Body of pancreas (tissue), 4 donors: ENCODE data around the gene ZNF432. TPM values are rescaled to one million over a fixed set of nuclear protein-coding genes. Genes with fewer than 3 reads are reported as not detected.
A peak's percentile ranks its signal among the peaks of the same experiment; 100 is the strongest.
"Not testable (repeated sequence)": the region's sequence is repeated elsewhere in the genome, so short reads cannot be mapped to it uniquely, and the experiment has no call there.

Experiments
- ATAC-seq: fragments of 150-250 bp; one replicate; pipeline ENCODE4 v1.9.1; 2016
- DNase-seq, 4 donors: peaks; one replicate each; pipeline ENCODE4 v3.0.0-alpha.2; 2019
- H3K27ac ChIP-seq, 4 donors: fragments of 200-600 bp; sonication (generic); 1 replicate in 3 of 4; 2 replicates in 1 of 4; pipeline versions ENCODE4 v1.5.1 to v1.6.1; 2016 to 2019; ENCODE audit warnings: mild to moderate bottlenecking in 1 of 4, mixed read lengths in 1 of 4, moderate library complexity in 1 of 4
- H3K27me3 ChIP-seq, 2 donors: fragments of 200-600 bp; sonication (generic); one replicate each; pipeline ENCODE4 v1.6.0; 2016; ENCODE audit warnings: mild to moderate bottlenecking in 1 of 2
- H3K36me3 ChIP-seq, 2 donors: fragments of 200-600 bp; sonication (generic); replicated peaks in 1 of 2; 2 replicates each; pipeline ENCODE4 v1.5.1; 2016; ENCODE audit warnings: low read depth in 2 of 2; ENCODE audit not compliant: insufficient read depth in 1 of 2
- H3K4me1 ChIP-seq: fragments of 200-600 bp; sonication (generic); one replicate; pipeline ENCODE4 v1.6.0; 2016
- H3K4me3 ChIP-seq, 2 donors: fragments of 200-600 bp; sonication (generic); 1 replicate in 1 of 2; 2 replicates in 1 of 2; pipeline ENCODE4 v1.5.1; 2016 to 2019
- H3K9me3 ChIP-seq, 3 donors: fragments of 200-600 bp; sonication (generic); 1 replicate in 2 of 3; 2 replicates in 1 of 3; pipeline ENCODE4 v1.5.1; 2016
- POLR2A ChIP-seq, 3 donors: fragments of 450-650 bp; IDR thresholded peaks; one replicate each; pipeline ENCODE4 v1.6.1; 2016; ENCODE audit warnings: antibody characterized with exemption in 3 of 3, mild to moderate bottlenecking in 2 of 3
- WGBS, 2 donors: methylation state at CpG; one replicate each; pipeline ENCODE4 v1.1.5; 2017; 5-methylcytosine and 5-hydroxymethylcytosine counted together
- intact Hi-C: fragments of 100-400 bp; cut with DNase I; formaldehyde crosslinking; loops from one replicate; pipeline ENCODE4 v1.15.1; 2023
- total RNA-seq, 2 donors: library from RNA; depleted of rRNA; stranded (reverse); fragments of >200 nt; gene quantifications; one replicate each; pipeline ENCODE4 v1.1.0, GENCODE V29; 2016
- TF ChIP-seq, protein P1 (sequence below), 7 experiments: fragments of 450-650 bp in 4 of 7; fragments of 200-600 bp in 3 of 7; sonication (generic) in 3 of 7; IDR thresholded peaks; one replicate each; pipeline ENCODE4 v1.5.1; 2016 to 2019; ENCODE audit warnings: antibody characterized with exemption in 7 of 7

ZNF432 gene
- total RNA-seq, result 10 to 100 TPM; 10.9 to 29.3 TPM

DNA sequence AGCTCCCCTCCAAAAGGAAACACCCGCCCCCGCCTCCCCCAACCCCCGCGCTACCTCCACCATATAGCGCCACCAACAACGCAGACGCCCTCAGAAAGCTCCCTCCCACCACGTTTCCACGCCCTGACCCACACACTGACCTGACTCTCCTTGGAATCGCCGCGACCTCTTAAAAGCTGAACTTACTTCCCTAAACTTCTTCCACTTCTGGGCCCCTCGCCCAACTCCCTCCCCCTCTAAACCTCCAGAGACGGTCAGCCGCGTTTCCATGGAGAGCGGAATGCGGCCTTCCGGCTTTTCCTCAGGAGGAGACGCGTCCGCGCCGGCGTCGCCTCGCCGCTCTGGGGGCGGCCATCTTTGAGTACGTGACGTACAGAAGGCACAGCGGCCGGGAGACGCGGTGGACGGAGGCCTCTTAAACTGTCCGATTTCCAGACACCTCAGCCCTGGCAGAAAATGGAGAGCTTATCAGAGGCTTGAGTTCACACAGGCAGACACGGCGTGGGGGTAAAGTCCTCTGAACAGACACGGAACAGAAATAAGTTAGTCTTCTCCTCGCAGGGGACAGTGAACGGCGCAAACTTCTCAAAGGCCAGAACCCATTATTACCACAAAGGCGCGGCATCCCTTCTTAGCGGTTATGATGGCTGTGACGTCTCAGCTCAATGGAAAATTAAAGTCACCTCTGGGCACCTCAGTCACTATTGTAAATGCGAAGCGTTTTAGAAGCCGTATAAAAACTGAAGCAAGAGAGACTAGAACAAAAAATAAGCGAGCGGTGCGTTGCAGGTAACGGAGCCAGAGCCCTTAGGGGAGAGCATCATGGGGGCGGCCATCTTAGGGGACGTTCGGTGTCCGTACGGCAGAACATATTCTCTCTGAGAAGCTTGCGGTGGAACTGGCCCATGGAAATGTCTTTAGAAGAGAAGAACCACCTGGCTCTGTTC lies at the start of gene ZNF432:
Gene ZNF432, minus strand, starts transcription at position 284 of the 947 bp plus-strand sequence. CDS start 1,970 bp downstream, outside the sequence.
- no peaks in the 10 kb centered on the region for H3K4me1 ChIP-seq
- ATAC-seq (peak; percentile 93), DNase-seq (peak; percentile 76 to 91 (median 81))
- peak within 1 kb of the TSS; percentile 16 for H3K4me3 ChIP-seq
- H3K27me3 ChIP-seq, result no peaks in the 10 kb centered on the region
- intact Hi-C loops, result no loop called here
- peaks cover 0 to 50% (median 0%) of the 10 kb centered on the region in 3 donors for H3K9me3 ChIP-seq
- H3K27ac ChIP-seq, result peak within 1 kb of the TSS; percentile 35 to 86 (median 79)
- peaks cover 2 to 13% of the 10 kb centered on the region in 2 donors for H3K36me3 ChIP-seq
- TF ChIP-seq, protein P1, sequence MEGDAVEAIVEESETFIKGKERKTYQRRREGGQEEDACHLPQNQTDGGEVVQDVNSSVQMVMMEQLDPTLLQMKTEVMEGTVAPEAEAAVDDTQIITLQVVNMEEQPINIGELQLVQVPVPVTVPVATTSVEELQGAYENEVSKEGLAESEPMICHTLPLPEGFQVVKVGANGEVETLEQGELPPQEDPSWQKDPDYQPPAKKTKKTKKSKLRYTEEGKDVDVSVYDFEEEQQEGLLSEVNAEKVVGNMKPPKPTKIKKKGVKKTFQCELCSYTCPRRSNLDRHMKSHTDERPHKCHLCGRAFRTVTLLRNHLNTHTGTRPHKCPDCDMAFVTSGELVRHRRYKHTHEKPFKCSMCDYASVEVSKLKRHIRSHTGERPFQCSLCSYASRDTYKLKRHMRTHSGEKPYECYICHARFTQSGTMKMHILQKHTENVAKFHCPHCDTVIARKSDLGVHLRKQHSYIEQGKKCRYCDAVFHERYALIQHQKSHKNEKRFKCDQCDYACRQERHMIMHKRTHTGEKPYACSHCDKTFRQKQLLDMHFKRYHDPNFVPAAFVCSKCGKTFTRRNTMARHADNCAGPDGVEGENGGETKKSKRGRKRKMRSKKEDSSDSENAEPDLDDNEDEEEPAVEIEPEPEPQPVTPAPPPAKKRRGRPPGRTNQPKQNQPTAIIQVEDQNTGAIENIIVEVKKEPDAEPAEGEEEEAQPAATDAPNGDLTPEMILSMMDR (IDR thresholded peaks at IDR 0.05), result no peak
- peak in 2 of 3 donors; percentile 66 to 67 for TF ChIP-seq POLR2A (IDR thresholded peaks at IDR 0.05)
- WGBS, 2 donors, result 7 to 22% methylated on average over 57 to 58 of the region's 60 CpGs

GRCh38 chr19:52096416-52096815 lies 47.8 kb upstream of the ZNF432 start:
- H3K9me3 ChIP-seq, H3K36me3 ChIP-seq, H3K27ac ChIP-seq, intact Hi-C loops, DNase-seq, H3K4me3 ChIP-seq, ATAC-seq, H3K27me3 ChIP-seq: not testable (repeated sequence)
- WGBS, 2 donors, result 75 to 100% methylated on average over 3 of the region's 3 CpGs
- H3K4me1 ChIP-seq, result peaks cover 22% of the 10 kb centered on the region

DNA sequence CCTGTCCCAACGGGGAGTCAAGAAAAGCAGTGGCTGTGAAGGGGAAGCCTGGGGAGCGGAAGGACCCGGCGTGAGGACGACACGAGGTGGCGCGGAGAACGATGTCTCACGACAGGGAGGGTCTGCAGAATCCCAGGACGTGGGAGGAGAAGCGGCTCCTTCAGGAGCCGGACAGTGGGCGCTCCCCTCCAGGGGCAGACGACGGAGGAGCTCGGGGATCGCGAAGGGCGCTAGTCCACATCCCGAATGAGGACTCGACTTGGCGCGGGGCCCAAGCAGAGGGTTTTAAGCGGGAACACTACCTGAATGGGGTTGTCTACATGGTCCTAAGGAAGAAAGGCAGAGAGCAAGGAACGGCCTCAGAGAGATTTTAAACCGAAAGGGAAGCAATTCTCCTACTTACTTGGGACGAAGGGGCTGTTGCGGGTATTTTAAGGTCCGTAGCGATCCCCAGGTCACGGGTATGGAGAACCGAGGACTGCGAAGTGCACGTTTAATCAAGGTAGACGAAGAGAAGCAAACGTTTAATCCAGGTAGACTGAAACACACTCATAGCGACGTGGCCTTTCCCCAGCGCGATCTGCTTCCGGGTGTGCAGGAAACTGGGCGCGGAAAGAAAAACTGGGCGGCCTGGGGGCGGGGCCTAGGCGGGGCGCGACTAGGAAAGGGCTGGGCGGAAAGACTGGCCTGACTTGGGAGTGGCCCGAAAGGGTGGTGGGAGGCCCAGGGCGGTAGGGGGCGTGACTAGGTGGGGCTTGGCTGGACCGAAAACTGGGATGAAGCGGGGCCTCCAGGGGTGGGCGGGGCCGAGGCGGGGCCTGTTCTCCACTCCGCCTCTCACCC lies 46.8 kb upstream of the ZNF432 start, which contains the start of gene ZNF841:
Gene ZNF841, minus strand, starts transcription at position 594 of the 843 bp plus-strand sequence. CDS start 10,964 bp downstream, outside the sequence.
- DNase-seq (peak; percentile 94 to 95 (median 94)), ATAC-seq (peak; percentile 99)
- Histone ChIP-seq H3K4me1 (peaks cover 22% of the 10 kb centered on the region), H3K9me3 (peaks cover 0 to 7% (median 0%) of the 10 kb centered on the region in 3 donors), H3K27me3 (no peaks in the 10 kb centered on the region), H3K36me3 (no peaks in the 10 kb centered on the region), H3K27ac (peak within 1 kb of the TSS; percentile 61 to 82 (median 74)), H3K4me3 (peak within 1 kb of the TSS; percentile 68 to 78)
- 0 to 1% methylated on average over 51 to 59 of the region's 59 CpGs for WGBS, 2 donors
- TF ChIP-seq POLR2A (IDR thresholded peaks at IDR 0.05), result peak; percentile 25 to 83 (median 74)
- TF ChIP-seq, protein P1 (IDR thresholded peaks at IDR 0.05), result peak in 2 of 7 experiments; percentile 6 to 10
- intact Hi-C loops, result no loop called here

DNA sequence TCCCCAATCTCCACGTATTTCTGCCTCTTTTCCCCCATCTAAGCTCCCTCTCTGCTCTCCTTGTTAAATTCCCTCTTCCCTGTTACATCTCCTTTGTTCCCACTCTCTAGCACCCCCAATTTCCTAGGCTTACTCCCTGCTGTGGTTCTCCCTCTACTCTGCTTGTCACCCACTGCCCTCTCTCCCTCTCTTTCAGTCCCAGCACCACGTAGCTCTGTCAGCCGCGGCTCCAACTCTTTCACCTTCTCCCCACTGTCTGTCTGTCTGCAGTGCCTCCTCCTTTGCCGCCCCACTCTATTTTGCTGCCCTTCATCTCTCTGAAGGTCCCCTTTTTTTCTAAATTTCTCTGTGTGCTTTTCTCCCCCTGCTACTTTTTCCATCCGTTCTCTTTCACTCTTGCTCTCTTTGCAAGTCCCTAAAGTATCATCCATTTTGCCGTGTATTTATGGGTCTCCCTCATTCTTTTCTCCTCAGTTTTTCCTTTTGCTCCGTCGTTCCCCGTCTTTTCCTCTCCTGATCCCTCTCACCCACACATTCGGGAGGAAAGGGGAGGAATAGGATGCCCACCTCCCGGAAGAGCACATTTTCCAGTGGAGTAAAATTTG lies 46.0 kb upstream of the ZNF432 start:
- peaks cover 0 to 7% (median 0%) of the 10 kb centered on the region in 3 donors for H3K9me3 ChIP-seq
- no peaks in the 10 kb centered on the region for H3K36me3 ChIP-seq
- intact Hi-C loops, result no loop called here
- peak overlapping the region in 3 of 4 donors; percentile 61 to 82 (median 81) for H3K27ac ChIP-seq
- H3K27me3 ChIP-seq, result no peaks in the 10 kb centered on the region
- TF ChIP-seq, protein P1 (IDR thresholded peaks at IDR 0.05), result no peak
- no peak for TF ChIP-seq POLR2A (IDR thresholded peaks at IDR 0.05)
- no peak for DNase-seq
- H3K4me1 ChIP-seq, result peaks cover 22% of the 10 kb centered on the region
- ATAC-seq, result no peak
- peak overlapping the region; percentile 68 to 78 for H3K4me3 ChIP-seq
- WGBS, 2 donors, result 4 to 5% methylated on average over 12 of the region's 12 CpGs
